ENCODE results near the gene DENND5B. TPM values are rescaled to one million over a fixed set of nuclear protein-coding genes. Genes with fewer than 3 reads are reported as not detected.
A peak's percentile ranks its signal among the peaks of the same experiment; 100 is the strongest.

DENND5B gene
- 11.9 and 13.4 TPM in 2 replicates for total RNA-seq (2012; rRNA removed)
- polyA plus RNA-seq (2012; rRNA removed): 5.5 and 5.6 TPM in 2 replicates
- polyA plus RNA-seq (2012; cell fraction: cytosol; rRNA removed): 2.3 and 2.7 TPM in 2 replicates
- 0.94 and 5.0 TPM in 2 replicates for polyA plus RNA-seq (2012; cell fraction: nucleus; rRNA removed; ENCODE audit: low replicate concordance)
- percentile 74 among the genes with signal in this experiment for Bru-seq, nascent RNA
- BruChase-seq, experiment 1, labeled RNA remaining after a 6-hour chase: percentile 84 among the genes with signal in this experiment
- BruChase-seq, experiment 2, labeled RNA remaining after a 2-hour chase: percentile 81 among the genes with signal in this experiment
- long read RNA-seq, full-length matches to known transcripts: 1 of 11 reads
- long read RNA-seq, partial matches to known transcripts: 5 of 11 reads
- long read RNA-seq, other reads (novel, unspliced or antisense): 5 of 11 reads

DNA sequence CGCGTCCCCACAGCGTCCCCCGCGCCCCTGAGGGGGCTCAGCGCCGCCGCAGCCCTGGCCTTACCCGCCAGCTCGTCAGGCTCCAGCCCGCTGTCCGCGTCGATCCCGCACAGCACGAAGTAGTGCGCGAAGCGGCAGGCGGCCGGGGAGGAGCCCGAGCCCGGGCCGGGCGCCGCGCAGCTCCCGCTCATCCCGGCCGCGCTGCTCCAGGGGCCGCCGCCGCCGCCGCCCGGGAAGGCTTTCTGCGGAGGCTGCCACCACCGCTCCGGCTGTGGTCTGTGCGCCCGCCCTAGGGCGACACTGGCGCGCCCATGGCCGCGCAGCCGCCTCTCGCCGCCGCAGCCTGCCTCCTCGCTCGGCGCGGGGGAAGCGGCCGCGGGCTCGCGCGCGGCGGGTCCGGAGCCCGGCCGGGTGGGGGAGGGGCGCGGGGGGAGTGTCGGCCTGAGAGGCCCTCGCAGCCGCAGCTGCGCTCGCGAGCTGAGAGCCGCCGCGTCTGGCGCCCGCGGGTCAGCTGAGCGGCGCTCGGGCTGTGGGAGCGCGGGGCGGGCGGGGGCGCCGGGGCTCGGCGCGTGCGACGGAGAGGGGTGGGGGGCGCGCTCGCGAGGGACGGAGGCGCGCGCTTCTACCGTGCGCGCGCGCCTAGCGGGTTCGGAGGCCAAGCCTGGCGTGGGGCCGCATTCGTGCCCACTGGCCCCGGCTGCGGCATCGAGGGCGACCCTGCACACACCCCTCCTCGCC is at the start of gene DENND5B:
Gene DENND5B, minus strand, starts transcription at position 495 of the 738 bp plus-strand sequence. Its CDS starts 304 bp downstream, at position 191.
- peak within 1 kb of the TSS; percentile 55 to 82; a peak in 3 of 4 replicates for H4K8ac ChIP-seq (ENCODE audit: low read depth in 2 of 2, low read length in 2 of 2)
- ATAC-seq (ENCODE audit: low read depth) (peak; percentile 76), DNase-seq (peak; percentile 61)
- peak within 1 kb of the TSS; percentile 33; the same call in 1 of the 2 replicates for H2BK20ac ChIP-seq (ENCODE audit: low read depth, low read length)
- H2AK9ac ChIP-seq (replicated peaks; ENCODE audit: low read depth, low read length, poor library complexity): peak within 1 kb of the TSS; percentile 74
- no peaks in the 10 kb centered on the region for H3K36me3 ChIP-seq (ENCODE audit: control insufficient read depth, insufficient read depth, low read length)
- 0% methylated on average over 7 of the region's 117 CpGs; no CpG with 5 or more reads in 1 of the 2 experiments for WGBS, 2 experiments (ENCODE audit: extremely low coverage in 2 of 2, insufficient read length in 1 of 2)
- no peak within 1 kb of the TSS; the same call in 1 of the 2 replicates for H2AK5ac ChIP-seq (ENCODE audit: low read depth, low read length)
- no peaks in the 10 kb centered on the region for H3K9me3 ChIP-seq (ENCODE audit: control insufficient read depth, insufficient read depth, low read length)
- peak within 1 kb of the TSS; percentile 79 for H3K27ac ChIP-seq (ENCODE audit: insufficient read depth, low read length)
- peak within 1 kb of the TSS; percentile 98 for H2AFZ ChIP-seq (replicated peaks; ENCODE audit: low read length, poor library complexity)
- peak within 1 kb of the TSS; percentile 34; the same call in 1 of the 2 replicates for H4K91ac ChIP-seq (ENCODE audit: insufficient read depth, low read depth, low read length)
- peak within 1 kb of the TSS; percentile 68 for H3K4ac ChIP-seq (ENCODE audit: low read depth, low read length)
- 0 out of 2 replicates have a peak, but pooled peaks cover 3% of the 10 kb centered on the region for H3K9me1 ChIP-seq (ENCODE audit: insufficient read depth, low read length)
- in situ Hi-C loops (cut with MboI; ENCODE audit: low sequenced_read_pairs): loop anchor here (25.0 kb wide), 1 partner anchor 154 kb away; no protein-coding TSS in a partner anchor
- peak within 1 kb of the TSS; percentile 83 for H3K23ac ChIP-seq (ENCODE audit: low read depth, low read length)
- H3K18ac ChIP-seq (ENCODE audit: low read depth, low read length): peak within 1 kb of the TSS; percentile 63; the same call in 1 of the 2 replicates
- H3K14ac ChIP-seq (replicated peaks; ENCODE audit: low read depth, low read length): peak within 1 kb of the TSS; percentile 85
- POLR2A ChIA-PET (ENCODE audit: unreplicated experiment): interaction anchor here (0.6 kb wide), 1 partner anchor 14 kb away, joined by 6 read pairs; no protein-coding TSS in a partner anchor
- peak within 1 kb of the TSS; percentile 75 for H3K9ac ChIP-seq (ENCODE audit: low read depth, low read length)
- H4K5ac ChIP-seq (ENCODE audit: low read depth, low read length): 0 out of 2 replicates have a peak within 1 kb of the TSS, but pooled peaks have one; percentile 57
- peaks cover 7 to 35% of the 10 kb centered on the region in 2 experiments; a peak in 3 of 4 replicates for H3K79me1 ChIP-seq (ENCODE audit: low read depth in 1 of 2, low read length in 2 of 2)
- H3K4me3 ChIP-seq (ENCODE audit: insufficient read depth, low read depth, low read length): peak within 1 kb of the TSS; percentile 73
- peaks cover 3% of the 10 kb centered on the region; the same call in 1 of the 2 replicates for H3K4me1 ChIP-seq (ENCODE audit: control insufficient read depth, insufficient read depth, low read length)
- peak within 1 kb of the TSS; percentile 89 for H3K4me2 ChIP-seq (ENCODE audit: low read depth, low read length)
- peak within 1 kb of the TSS; percentile 72 for H2BK5ac ChIP-seq (ENCODE audit: low read depth, low read length, poor library complexity, severe bottlenecking)
- H3K56ac ChIP-seq (ENCODE audit: extremely low read depth, insufficient read depth, low read length): peak within 1 kb of the TSS; percentile 63; the same call in 1 of the 2 replicates
- dilution Hi-C loops (cut with HindIII; ENCODE audit: low sequenced_read_pairs, unreplicated experiment): no loop called here
- CTCF ChIA-PET: interaction anchor here (1.1 to 1.5 kb wide), 2 partner anchors 72 to 188 kb away, joined by 3 read pairs; no protein-coding TSS in a partner anchor
- intact Hi-C loops (cut with micrococcal nuclease): loop anchor here (1.0 to 5.0 kb wide), 3 partner anchors 46 to 188 kb away; no protein-coding TSS in a partner anchor
- H3K27me3 ChIP-seq (ENCODE audit: control insufficient read depth, insufficient read depth, low read length): no peaks in the 10 kb centered on the region
- peaks cover 4% of the 10 kb centered on the region; the same call in 1 of the 2 replicates for H4K20me1 ChIP-seq (ENCODE audit: insufficient read depth, low read length)
- TF ChIP-seq SMC3 (IDR thresholded peaks at IDR 0.05; ENCODE audit: low read depth, low read length): no peak
- TF ChIP-seq, protein P1, sequence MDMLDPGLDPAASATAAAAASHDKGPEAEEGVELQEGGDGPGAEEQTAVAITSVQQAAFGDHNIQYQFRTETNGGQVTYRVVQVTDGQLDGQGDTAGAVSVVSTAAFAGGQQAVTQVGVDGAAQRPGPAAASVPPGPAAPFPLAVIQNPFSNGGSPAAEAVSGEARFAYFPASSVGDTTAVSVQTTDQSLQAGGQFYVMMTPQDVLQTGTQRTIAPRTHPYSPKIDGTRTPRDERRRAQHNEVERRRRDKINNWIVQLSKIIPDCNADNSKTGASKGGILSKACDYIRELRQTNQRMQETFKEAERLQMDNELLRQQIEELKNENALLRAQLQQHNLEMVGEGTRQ (IDR thresholded peaks at IDR 0.05; ENCODE audit: low read depth, low read length): peak; percentile 28; the same call in 1 of the 2 replicates
- TF ChIP-seq MAZ (IDR thresholded peaks at IDR 0.05; ENCODE audit: borderline replicate concordance, low read depth, low read length): peak; percentile 66; the same call in 1 of the 2 replicates
- H2BK120ac ChIP-seq (ENCODE audit: low read depth, low read length): peak within 1 kb of the TSS; percentile 73; the same call in 1 of the 2 replicates
- no TSS peak for BruUV-seq (replicated peaks)
- peak within 1 kb of the TSS; percentile 32; the same call in 1 of the 3 replicates for H2BK15ac ChIP-seq (ENCODE audit: low read depth, low read length)

Data from IMR-90 (cell line).